ENCODE measurements around the gene MUC4. TPM values are rescaled to one million over a fixed set of nuclear protein-coding genes. Genes with fewer than 3 reads are reported as not detected.

Gene MUC4
- total and polyA plus RNA-seq, 2 donors from 2014 or later = 0.19 TPM; not detected in 1

GRCh38 chr3:195764961-195765706 lies 46.6 kb downstream of the MUC4 start:
- H3K9me3 ChIP-seq (ENCODE audit: control insufficient read depth in 2 of 3, insufficient read depth in 1 of 3, low read length in 3 of 3) = no peaks in the 10 kb centered on the region
- DNase-seq (peak in 1 of 5 donors; percentile 63), FAIRE-seq (no peak)
- no peak for TF ChIP-seq CTCF (IDR thresholded peaks at IDR 0.05; ENCODE audit: borderline replicate concordance, extremely low read depth, insufficient read depth)
- H3K9ac ChIP-seq (ENCODE audit: low read length in 3 of 3) = no peak overlapping the region
- intact Hi-C loops (cut with DNase I) = no loop called here
- H3K27me3 ChIP-seq (ENCODE audit: control insufficient read depth, insufficient read depth, low read length) = peaks cover 4% of the 10 kb centered on the region
- H3K4me1 ChIP-seq (ENCODE audit: control insufficient read depth in 2 of 3, insufficient read depth in 2 of 3, low read depth in 1 of 3, low read length in 3 of 3) = peaks cover 0 to 2% (median 0%) of the 10 kb centered on the region in 3 donors
- no peak overlapping the region for H3K27ac ChIP-seq (ENCODE audit: low read depth in 2 of 2, low read length in 2 of 2)
- H3K36me3 ChIP-seq (ENCODE audit: control insufficient read depth in 2 of 3, insufficient read depth in 3 of 3, low read length in 3 of 3) = no peaks in the 10 kb centered on the region
- H3K4me3 ChIP-seq (ENCODE audit: low read length in 3 of 3) = no peak overlapping the region

- FAIRE-seq (no peak), DNase-seq (peak in 1 of 5 donors; percentile 45)
- Histone ChIP-seq H3K27me3 (ENCODE audit: control insufficient read depth, insufficient read depth, low read length) (peaks cover 4% of the 10 kb centered on the region), H3K27ac (ENCODE audit: low read depth in 2 of 2, low read length in 2 of 2) (no peak overlapping the region), H3K4me3 (ENCODE audit: low read length in 3 of 3) (no peak overlapping the region), H3K9ac (ENCODE audit: low read length in 3 of 3) (no peak overlapping the region), H3K9me3 (ENCODE audit: control insufficient read depth in 2 of 3, insufficient read depth in 1 of 3, low read length in 3 of 3) (no peaks in the 10 kb centered on the region), H3K36me3 (ENCODE audit: control insufficient read depth in 2 of 3, insufficient read depth in 3 of 3, low read length in 3 of 3) (no peaks in the 10 kb centered on the region), H3K4me1 (ENCODE audit: control insufficient read depth in 2 of 3, insufficient read depth in 2 of 3, low read depth in 1 of 3, low read length in 3 of 3) (peaks cover 0 to 2% (median 0%) of the 10 kb centered on the region in 3 donors)
- intact Hi-C loops (cut with DNase I) = no loop called here
- TF ChIP-seq CTCF (IDR thresholded peaks at IDR 0.05; ENCODE audit: borderline replicate concordance, extremely low read depth, insufficient read depth) = no peak
These were observed 47.6 kb downstream of the MUC4 start for GRCh38 chr3:195763843-195764825.

GRCh38 chr3:195763076-195763830 lies 48.5 kb downstream of the MUC4 start:
- no peak overlapping the region for H3K9ac ChIP-seq (ENCODE audit: low read length in 3 of 3)
- H3K4me3 ChIP-seq (ENCODE audit: low read length in 3 of 3) = no peak overlapping the region
- H3K36me3 ChIP-seq (ENCODE audit: control insufficient read depth in 2 of 3, insufficient read depth in 3 of 3, low read length in 3 of 3) = no peaks in the 10 kb centered on the region
- no peaks in the 10 kb centered on the region for H3K9me3 ChIP-seq (ENCODE audit: control insufficient read depth in 2 of 3, insufficient read depth in 1 of 3, low read length in 3 of 3)
- FAIRE-seq (no peak), DNase-seq (peak in 1 of 5 donors; percentile 41)
- peaks cover 4% of the 10 kb centered on the region for H3K27me3 ChIP-seq (ENCODE audit: control insufficient read depth, insufficient read depth, low read length)
- TF ChIP-seq CTCF (IDR thresholded peaks at IDR 0.05; ENCODE audit: borderline replicate concordance, extremely low read depth, insufficient read depth) = no peak
- H3K27ac ChIP-seq (ENCODE audit: low read depth in 2 of 2, low read length in 2 of 2) = no peak overlapping the region
- intact Hi-C loops (cut with DNase I) = no loop called here
- peaks cover 0 to 2% (median 0%) of the 10 kb centered on the region in 3 donors for H3K4me1 ChIP-seq (ENCODE audit: control insufficient read depth in 2 of 3, insufficient read depth in 2 of 3, low read depth in 1 of 3, low read length in 3 of 3)
